Esophagus muscularis mucosa (tissue), 4 donors: ENCODE data around the gene DENND4C.

Experiments used
- EP300 ChIP-seq: sonication (generic); formaldehyde crosslinking; IDR thresholded peaks from one replicate; pipeline ENCODE4 v1.6.1; 2017; ENCODE audit warnings: antibody characterized with exemption
- POLR2A ChIP-seq: fragments of 450-650 bp; IDR thresholded peaks from one replicate; pipeline ENCODE4 v1.6.1; 2017; ENCODE audit warnings: antibody characterized with exemption, moderate library complexity, mild to moderate bottlenecking, low read depth
- POLR2AphosphoS5 ChIP-seq, 2 donors: sonication (generic); formaldehyde crosslinking; IDR thresholded peaks; one replicate each; pipeline ENCODE4 v1.6.1; 2017; ENCODE audit warnings: antibody characterized with exemption in 2 of 2
- TF ChIP-seq, protein P1 (sequence below), 3 experiments: fragments of 200-600 bp in 2 of 3; fragments of 450-650 bp in 1 of 3; sonication (generic) in 2 of 3; IDR thresholded peaks; one replicate each; pipeline ENCODE4 v1.5.1; 2017 to 2019; ENCODE audit warnings: antibody characterized with exemption in 3 of 3, mild to moderate bottlenecking in 2 of 3, moderate library complexity in 1 of 3

DNA sequence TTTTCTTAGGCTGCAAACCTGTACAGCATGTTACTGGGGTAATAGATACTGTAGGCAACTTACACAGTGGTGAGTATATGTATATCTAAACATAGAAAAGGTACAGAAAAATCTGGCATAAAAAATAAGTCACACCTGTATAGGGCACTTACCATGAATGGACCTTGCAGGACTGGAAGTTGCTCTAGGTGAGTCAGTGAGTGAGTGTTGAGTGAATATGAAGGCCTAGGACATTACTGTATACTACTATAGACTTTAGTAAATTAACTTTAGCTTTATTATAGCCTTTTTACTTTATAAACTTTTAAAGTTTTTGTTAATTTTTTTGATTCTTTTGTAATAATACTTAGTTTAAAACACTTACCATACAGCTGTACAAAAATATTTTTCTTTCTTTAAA is 51.3 kb downstream of the DENND4C start:
- TF ChIP-seq, protein P1, sequence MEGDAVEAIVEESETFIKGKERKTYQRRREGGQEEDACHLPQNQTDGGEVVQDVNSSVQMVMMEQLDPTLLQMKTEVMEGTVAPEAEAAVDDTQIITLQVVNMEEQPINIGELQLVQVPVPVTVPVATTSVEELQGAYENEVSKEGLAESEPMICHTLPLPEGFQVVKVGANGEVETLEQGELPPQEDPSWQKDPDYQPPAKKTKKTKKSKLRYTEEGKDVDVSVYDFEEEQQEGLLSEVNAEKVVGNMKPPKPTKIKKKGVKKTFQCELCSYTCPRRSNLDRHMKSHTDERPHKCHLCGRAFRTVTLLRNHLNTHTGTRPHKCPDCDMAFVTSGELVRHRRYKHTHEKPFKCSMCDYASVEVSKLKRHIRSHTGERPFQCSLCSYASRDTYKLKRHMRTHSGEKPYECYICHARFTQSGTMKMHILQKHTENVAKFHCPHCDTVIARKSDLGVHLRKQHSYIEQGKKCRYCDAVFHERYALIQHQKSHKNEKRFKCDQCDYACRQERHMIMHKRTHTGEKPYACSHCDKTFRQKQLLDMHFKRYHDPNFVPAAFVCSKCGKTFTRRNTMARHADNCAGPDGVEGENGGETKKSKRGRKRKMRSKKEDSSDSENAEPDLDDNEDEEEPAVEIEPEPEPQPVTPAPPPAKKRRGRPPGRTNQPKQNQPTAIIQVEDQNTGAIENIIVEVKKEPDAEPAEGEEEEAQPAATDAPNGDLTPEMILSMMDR (IDR thresholded peaks at IDR 0.05): no peak
- TF ChIP-seq EP300: no peak
- TF ChIP-seq POLR2A: no peak
- no peak for TF ChIP-seq POLR2AphosphoS5 (IDR thresholded peaks at IDR 0.05)
